ENCODE data around the gene RPS6KB2. TPM values are rescaled to one million over a fixed set of nuclear protein-coding genes. Genes with fewer than 3 reads are reported as not detected.

The RPS6KB2 gene
- polyA plus RNA-seq (2013, experiment 1 of 2), result 26.4 TPM
- 24.3 TPM for polyA plus RNA-seq (2013, experiment 2 of 2)

DNA sequence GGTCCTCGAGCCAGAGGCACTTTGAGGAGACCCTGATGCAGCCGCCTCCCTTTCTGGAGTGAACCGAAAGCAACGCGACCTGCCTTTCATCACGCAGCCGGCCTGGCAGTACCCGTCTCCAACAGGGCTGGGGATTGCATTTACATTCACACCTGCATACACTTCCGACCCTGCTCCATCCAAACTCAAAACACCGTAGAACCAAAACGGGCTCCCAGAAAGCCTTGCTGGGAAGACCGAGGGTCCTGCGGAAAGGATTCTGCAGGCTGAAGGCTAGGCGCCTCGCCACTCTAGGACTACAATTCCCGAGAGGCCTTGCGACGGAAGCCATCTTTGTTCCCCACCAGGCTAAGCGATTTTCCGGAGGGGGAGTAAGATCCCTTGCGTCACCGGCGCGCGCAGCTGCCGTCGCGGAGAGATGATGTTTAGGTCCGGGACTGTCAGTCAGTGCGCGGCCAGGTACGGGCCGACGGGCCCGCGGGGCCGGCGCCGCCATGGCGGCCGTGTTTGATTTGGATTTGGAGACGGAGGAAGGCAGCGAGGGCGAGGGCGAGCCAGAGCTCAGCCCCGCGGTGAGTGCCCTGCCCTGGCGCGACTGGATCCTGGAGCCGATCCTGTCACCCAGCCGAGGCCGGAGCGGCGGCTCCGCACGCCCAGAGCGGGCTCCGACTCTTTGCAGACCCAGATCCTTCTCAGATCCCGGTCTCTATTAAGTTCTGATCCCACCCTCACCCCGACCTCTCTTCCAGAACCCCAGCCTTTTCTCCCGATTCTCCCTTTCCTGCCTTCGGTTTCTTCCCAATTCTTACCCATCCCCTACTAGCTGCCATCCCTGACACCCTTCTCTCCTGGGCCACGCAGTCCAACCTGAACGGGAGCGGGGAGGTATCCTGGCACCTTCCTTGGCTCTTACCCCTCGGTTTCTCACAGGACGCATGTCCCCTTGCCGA is at the start of gene RPS6KB2:
Gene RPS6KB2 (plus strand): TSS at position 443 of the 950 bp plus-strand sequence. CDS start 52 bp downstream, at position 495.
- no CpG with 5 or more reads among the region's 68 CpGs for WGBS, 2 donors (ENCODE audit: extremely low coverage in 2 of 2, insufficient read length in 2 of 2, insufficient replicate concordance in 1 of 2)
- Histone ChIP-seq H3K79me1 (ENCODE audit: low read depth, low read length) (peaks cover 5% of the 10 kb centered on the region), H3K4me2 (ENCODE audit: insufficient read depth, low read length, poor library complexity, severe bottlenecking) (peak within 1 kb of the TSS; percentile 93)

DNA sequence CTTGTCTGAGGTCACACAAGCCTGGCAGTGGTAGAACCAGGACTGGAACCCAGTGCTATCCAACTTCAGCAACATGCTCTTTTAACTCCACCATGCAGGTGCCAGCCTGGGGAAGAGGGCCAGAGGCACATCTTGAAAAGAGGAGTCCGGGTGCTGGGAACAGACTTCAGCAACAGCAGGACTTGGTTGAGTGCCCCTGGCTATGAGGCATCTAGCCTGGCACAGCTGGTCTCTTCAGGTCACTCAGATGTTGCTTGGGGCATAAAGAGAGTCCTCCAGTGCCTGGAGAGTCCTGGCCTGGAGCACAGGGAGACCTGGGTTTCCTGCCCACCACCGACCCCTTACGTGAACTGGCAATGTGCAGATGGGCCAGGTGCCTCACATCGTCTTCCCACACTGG is 49.8 kb upstream of the RPS6KB2 start:
- Histone ChIP-seq H2BK5ac (ENCODE audit: low read length) (peak overlapping the region; percentile 66), H3K4me2 (ENCODE audit: insufficient read depth, low read length, poor library complexity, severe bottlenecking) (no peak overlapping the region), H2AK5ac (ENCODE audit: low read depth, low read length) (peak overlapping the region; percentile 88), H3K9ac (ENCODE audit: low read depth, low read length, poor library complexity) (peak overlapping the region; percentile 12), H2BK12ac (ENCODE audit: low read length) (peak overlapping the region; percentile 41), H3K36me3 (replicated peaks in 1 of 2; ENCODE audit: control insufficient read depth in 2 of 2, insufficient read depth in 2 of 2, low read length in 2 of 2) (no peaks in the 10 kb centered on the region), H4K91ac (ENCODE audit: low read depth, low read length, poor library complexity) (peak overlapping the region; percentile 72), H3K4me1 (ENCODE audit: control insufficient read depth in 2 of 2, insufficient read depth in 1 of 2, low read depth in 1 of 2, low read length in 2 of 2) (peaks cover 29 to 31% of the 10 kb centered on the region in 2 donors), H3K4ac (ENCODE audit: low read length) (no peak overlapping the region), H2BK120ac (ENCODE audit: low read depth, low read length) (no peak overlapping the region), H3K79me1 (ENCODE audit: low read depth, low read length) (no peaks in the 10 kb centered on the region), H3K27ac (replicated peaks; ENCODE audit: low read length) (no peak overlapping the region), H3K23ac (ENCODE audit: low read depth, low read length, poor library complexity) (no peak overlapping the region), H3K18ac (ENCODE audit: low read length) (peak overlapping the region; percentile 38), H3K9me3 (replicated peaks in 1 of 2; ENCODE audit: control insufficient read depth in 2 of 2, insufficient read depth in 1 of 2, low read depth in 1 of 2, low read length in 2 of 2) (no peaks in the 10 kb centered on the region), H2AFZ (ENCODE audit: low read length) (no peak overlapping the region), H2BK15ac (ENCODE audit: low read length) (peak overlapping the region; percentile 78), H3K14ac (ENCODE audit: low read length) (no peak overlapping the region), H3K4me3 (ENCODE audit: low read length in 2 of 2) (no peak overlapping the region), H3K27me3 (ENCODE audit: control insufficient read depth in 3 of 3, insufficient read depth in 3 of 3, low read depth in 1 of 3, low read length in 3 of 3) (peaks cover 0 to 6% (median 0%) of the 10 kb centered on the region in 3 experiments), H4K8ac (ENCODE audit: low read depth, low read length) (no peak overlapping the region)
- WGBS, 2 donors (ENCODE audit: extremely low coverage in 2 of 2, insufficient read length in 2 of 2, insufficient replicate concordance in 1 of 2), result no CpG with 5 or more reads among the region's 4 CpGs
- DNase-seq (ENCODE audit: low spot score), result no peak

More for the DNA sequence above, at the start of gene RPS6KB2:
- Histone ChIP-seq H3K9me3 (replicated peaks in 1 of 2; ENCODE audit: control insufficient read depth in 2 of 2, insufficient read depth in 1 of 2, low read depth in 1 of 2, low read length in 2 of 2) (no peaks in the 10 kb centered on the region), H3K18ac (ENCODE audit: low read length) (peak within 1 kb of the TSS; percentile 93), H2BK15ac (ENCODE audit: low read length) (no peak within 1 kb of the TSS), H3K9ac (ENCODE audit: low read depth, low read length, poor library complexity) (peak within 1 kb of the TSS; percentile 97), H2BK5ac (ENCODE audit: low read length) (peak within 1 kb of the TSS; percentile 63), H3K4me1 (ENCODE audit: control insufficient read depth in 2 of 2, insufficient read depth in 1 of 2, low read depth in 1 of 2, low read length in 2 of 2) (peaks cover 7 to 10% of the 10 kb centered on the region in 2 donors), H3K14ac (ENCODE audit: low read length) (peak within 1 kb of the TSS; percentile 91), H3K27me3 (ENCODE audit: control insufficient read depth in 3 of 3, insufficient read depth in 3 of 3, low read depth in 1 of 3, low read length in 3 of 3) (no peaks in the 10 kb centered on the region), H2BK12ac (ENCODE audit: low read length) (no peak within 1 kb of the TSS), H4K91ac (ENCODE audit: low read depth, low read length, poor library complexity) (peak within 1 kb of the TSS; percentile 11), H3K36me3 (replicated peaks in 1 of 2; ENCODE audit: control insufficient read depth in 2 of 2, insufficient read depth in 2 of 2, low read length in 2 of 2) (peaks cover 12 to 35% of the 10 kb centered on the region in 2 donors), H3K4me3 (ENCODE audit: low read length in 2 of 2) (peak within 1 kb of the TSS; percentile 88 to 98), H2AK5ac (ENCODE audit: low read depth, low read length) (peak within 1 kb of the TSS; percentile 48), H2AFZ (ENCODE audit: low read length) (peak within 1 kb of the TSS; percentile 92), H3K23ac (ENCODE audit: low read depth, low read length, poor library complexity) (peak within 1 kb of the TSS; percentile 90), H3K27ac (replicated peaks; ENCODE audit: low read length) (no peak within 1 kb of the TSS), H4K8ac (ENCODE audit: low read depth, low read length) (no peak within 1 kb of the TSS), H2BK120ac (ENCODE audit: low read depth, low read length) (no peak within 1 kb of the TSS), H3K4ac (ENCODE audit: low read length) (no peak within 1 kb of the TSS)
- peak; percentile 97 for DNase-seq (ENCODE audit: low spot score)

DNA sequence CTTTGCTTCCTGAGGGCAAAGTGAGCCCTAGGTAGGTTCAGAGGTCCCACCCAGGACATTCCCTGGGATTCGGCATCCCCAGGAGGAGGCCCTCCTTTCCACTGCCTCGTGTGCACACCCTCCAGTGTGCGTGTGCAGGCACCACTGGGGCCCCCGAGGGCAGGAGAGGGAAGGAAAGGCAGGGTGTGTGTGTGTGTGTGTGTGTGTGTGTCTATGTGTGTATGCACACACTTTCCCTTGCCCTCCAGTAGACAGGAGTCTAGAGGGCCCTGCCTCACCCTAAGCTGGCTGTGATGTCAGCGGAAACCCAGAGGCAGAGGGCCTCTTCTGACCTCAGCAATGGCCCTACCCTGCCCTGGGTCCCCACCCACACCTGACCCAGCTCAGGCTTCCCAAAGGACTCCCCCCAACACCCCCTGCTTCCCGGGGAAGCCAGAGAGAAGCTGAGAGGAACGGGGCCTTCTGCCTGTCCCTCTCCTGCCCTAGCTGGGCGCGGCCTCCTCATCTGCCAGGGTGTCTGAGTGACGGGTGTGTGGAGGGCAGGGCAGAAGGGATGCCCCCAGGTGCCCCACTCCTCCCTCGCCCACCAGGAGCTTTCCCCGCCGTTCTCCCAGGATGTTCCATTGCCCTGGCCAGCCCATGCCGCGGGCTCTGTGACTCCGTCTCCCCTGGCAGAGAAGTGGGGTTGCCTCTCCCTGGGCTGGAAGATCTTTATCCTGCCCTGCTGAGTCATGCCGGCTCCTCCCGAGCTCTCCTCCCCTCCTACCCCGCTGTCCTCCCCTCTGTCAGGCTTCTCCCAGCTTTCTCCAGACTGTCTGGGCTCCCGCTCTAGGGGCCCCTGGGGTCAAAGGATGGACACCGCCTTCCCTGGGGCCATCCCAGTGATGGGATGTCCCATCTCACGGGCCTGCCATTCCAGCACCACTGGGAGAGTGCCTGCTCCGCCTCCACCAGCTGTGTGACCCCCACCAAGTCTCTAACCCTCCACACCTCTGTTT is 48.9 kb upstream of the RPS6KB2 start:
- peak overlapping the region; percentile 65 for H4K8ac ChIP-seq (ENCODE audit: low read depth, low read length)

More for the DNA sequence above, 48.9 kb upstream of the RPS6KB2 start:
- H2BK12ac ChIP-seq (ENCODE audit: low read length), result peak overlapping the region; percentile 93
- WGBS, 2 donors (ENCODE audit: extremely low coverage in 2 of 2, insufficient read length in 2 of 2, insufficient replicate concordance in 1 of 2), result no CpG with 5 or more reads among the region's 23 CpGs
- no peaks in the 10 kb centered on the region for H3K79me1 ChIP-seq (ENCODE audit: low read depth, low read length)
- H3K4me1 ChIP-seq (ENCODE audit: control insufficient read depth in 2 of 2, insufficient read depth in 1 of 2, low read depth in 1 of 2, low read length in 2 of 2), result peaks cover 24 to 27% of the 10 kb centered on the region in 2 donors
- no peak overlapping the region for H4K91ac ChIP-seq (ENCODE audit: low read depth, low read length, poor library complexity)
- no peaks in the 10 kb centered on the region for H3K36me3 ChIP-seq (replicated peaks in 1 of 2; ENCODE audit: control insufficient read depth in 2 of 2, insufficient read depth in 2 of 2, low read length in 2 of 2)
- no peak overlapping the region for H2BK120ac ChIP-seq (ENCODE audit: low read depth, low read length)
- peak overlapping the region; percentile 48 for H3K18ac ChIP-seq (ENCODE audit: low read length)
- peak overlapping the region; percentile 66 for H2BK5ac ChIP-seq (ENCODE audit: low read length)
- H3K27ac ChIP-seq (replicated peaks; ENCODE audit: low read length), result no peak overlapping the region
- H3K4me2 ChIP-seq (ENCODE audit: insufficient read depth, low read length, poor library complexity, severe bottlenecking), result no peak overlapping the region
- peak overlapping the region; percentile 63 for H3K14ac ChIP-seq (ENCODE audit: low read length)
- no peaks in the 10 kb centered on the region for H3K9me3 ChIP-seq (replicated peaks in 1 of 2; ENCODE audit: control insufficient read depth in 2 of 2, insufficient read depth in 1 of 2, low read depth in 1 of 2, low read length in 2 of 2)
- H3K27me3 ChIP-seq (ENCODE audit: control insufficient read depth in 3 of 3, insufficient read depth in 3 of 3, low read depth in 1 of 3, low read length in 3 of 3), result peaks cover 0 to 6% (median 0%) of the 10 kb centered on the region in 3 experiments
- peak overlapping the region; percentile 89 for H2AK5ac ChIP-seq (ENCODE audit: low read depth, low read length)
- no peak overlapping the region for H3K4me3 ChIP-seq (ENCODE audit: low read length in 2 of 2)
- no peak overlapping the region for H2AFZ ChIP-seq (ENCODE audit: low read length)
- H3K4ac ChIP-seq (ENCODE audit: low read length), result no peak overlapping the region
- H3K23ac ChIP-seq (ENCODE audit: low read depth, low read length, poor library complexity), result peak overlapping the region; percentile 89
- H3K9ac ChIP-seq (ENCODE audit: low read depth, low read length, poor library complexity), result no peak overlapping the region
- DNase-seq (ENCODE audit: low spot score), result no peak
- peak overlapping the region; percentile 78 for H2BK15ac ChIP-seq (ENCODE audit: low read length)
